NCI-H1105 treated with DMSO at 0.1 percent for 48 hours (cell line): ENCODE results near the gene HHAT.

ENCODE experiments used
- DNase-seq: peaks from one replicate; lab custom pipeline; 2025; lab: John Stamatoyannopoulos, UW

Gene HHAT

GRCh38 chr1:210600421-210601159, 271.9 kb downstream of the HHAT start:
- no peak for DNase-seq

GRCh38 chr1:210603123-210603522, 274.4 kb downstream of the HHAT start:
- no peak for DNase-seq

- no peak for DNase-seq
These were observed 276.4 kb downstream of the HHAT start for GRCh38 chr1:210605099-210605498.

GRCh38 chr1:210607361-210607760, 278.7 kb downstream of the HHAT start:
- no peak for DNase-seq

- DNase-seq, result no peak
These were observed 280.1 kb downstream of the HHAT start for GRCh38 chr1:210608767-210609166.

- no peak for DNase-seq
These were observed 287.7 kb downstream of the HHAT start for GRCh38 chr1:210616356-210616755.

GRCh38 chr1:210617293-210617692, 288.6 kb downstream of the HHAT start:
- DNase-seq, result no peak

- DNase-seq, result no peak
These were observed 289.7 kb downstream of the HHAT start for GRCh38 chr1:210618369-210618768.

- DNase-seq, result no peak
These were observed 292.3 kb downstream of the HHAT start for GRCh38 chr1:210620867-210621488.

GRCh38 chr1:210621712-210622111, 293.0 kb downstream of the HHAT start:
- no peak for DNase-seq

GRCh38 chr1:210624722-210625121, 296.0 kb downstream of the HHAT start:
- no peak for DNase-seq

GRCh38 chr1:210625715-210626114, 297.0 kb downstream of the HHAT start:
- DNase-seq, result no peak

GRCh38 chr1:210626341-210626740, 297.6 kb downstream of the HHAT start:
- no peak for DNase-seq

- no peak for DNase-seq
These were observed 299.1 kb downstream of the HHAT start for GRCh38 chr1:210627755-210628154.

GRCh38 chr1:210629276-210629675, 300.6 kb downstream of the HHAT start:
- DNase-seq, result no peak

- no peak for DNase-seq
These were observed 302.7 kb downstream of the HHAT start for GRCh38 chr1:210631399-210631798.

GRCh38 chr1:210633140-210633539, 304.4 kb downstream of the HHAT start:
- no peak for DNase-seq

- no peak for DNase-seq
These were observed 304.9 kb downstream of the HHAT start for GRCh38 chr1:210633636-210634035.

- DNase-seq, result no peak
These were observed 306.4 kb downstream of the HHAT start for GRCh38 chr1:210635108-210635507.

- no peak for DNase-seq
These were observed 312.9 kb downstream of the HHAT start for GRCh38 chr1:210641582-210641981.

GRCh38 chr1:210645582-210646257, 317.0 kb downstream of the HHAT start:
- DNase-seq, result no peak

GRCh38 chr1:210646258-210646616, 317.5 kb downstream of the HHAT start:
- no peak for DNase-seq
